Erythroblast (primary cell): ENCODE results near the gene MYEF2.

Source experiments
- DNase-seq, 2 experiments: peaks; one replicate each; lab custom pipeline; 2025; lab: John Stamatoyannopoulos, UW
- GATA1 ChIP-seq: IDR thresholded peaks from 2 replicates; pipeline ENCODE4 v1.6.1; 2011; ENCODE audit warnings: low read depth, mild to moderate bottlenecking, control low read depth, low read length, moderate library complexity
- POLR2A ChIP-seq: IDR thresholded peaks from 2 replicates; pipeline ENCODE4 v1.6.1; 2011; ENCODE audit warnings: mild to moderate bottlenecking, low read length

Gene MYEF2

GRCh38 chr15:48119277-48119676 lies 58.8 kb downstream of the MYEF2 start:
- no peak for DNase-seq
- TF ChIP-seq GATA1: no peak
- TF ChIP-seq POLR2A: no peak

GRCh38 chr15:48112242-48112641 lies 65.9 kb downstream of the MYEF2 start:
- DNase-seq: peak in 1 of 2 experiments; percentile 17
- TF ChIP-seq POLR2A: no peak
- TF ChIP-seq GATA1: no peak

GRCh38 chr15:48109856-48110531 lies 68.1 kb downstream of the MYEF2 start:
- no peak for DNase-seq
- TF ChIP-seq POLR2A (no peak), GATA1 (no peak)

GRCh38 chr15:48109212-48109611 lies 68.9 kb downstream of the MYEF2 start:
- no peak for TF ChIP-seq GATA1
- no peak for TF ChIP-seq POLR2A
- no peak for DNase-seq

DNA sequence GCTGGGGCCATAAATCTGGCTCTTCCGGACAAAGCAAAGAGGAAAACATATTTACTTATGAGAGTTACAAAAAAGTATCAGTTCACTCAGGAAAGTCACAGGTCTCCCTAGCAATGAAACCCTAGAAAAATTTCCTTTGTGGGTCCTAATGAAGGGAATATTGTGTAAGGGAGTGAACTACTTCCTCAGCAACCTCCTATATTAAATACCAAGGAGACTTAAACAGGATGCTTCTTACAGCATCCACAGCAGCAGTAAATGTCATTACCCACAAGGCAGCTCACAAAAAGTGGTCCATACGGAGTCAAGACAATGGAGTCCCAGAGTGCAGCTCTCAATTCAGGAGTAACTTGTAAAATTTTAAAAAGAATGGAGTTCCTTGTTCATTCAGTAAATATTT lies 72.2 kb downstream of the MYEF2 start:
- TF ChIP-seq POLR2A (no peak), GATA1 (no peak)
- DNase-seq: no peak

DNA sequence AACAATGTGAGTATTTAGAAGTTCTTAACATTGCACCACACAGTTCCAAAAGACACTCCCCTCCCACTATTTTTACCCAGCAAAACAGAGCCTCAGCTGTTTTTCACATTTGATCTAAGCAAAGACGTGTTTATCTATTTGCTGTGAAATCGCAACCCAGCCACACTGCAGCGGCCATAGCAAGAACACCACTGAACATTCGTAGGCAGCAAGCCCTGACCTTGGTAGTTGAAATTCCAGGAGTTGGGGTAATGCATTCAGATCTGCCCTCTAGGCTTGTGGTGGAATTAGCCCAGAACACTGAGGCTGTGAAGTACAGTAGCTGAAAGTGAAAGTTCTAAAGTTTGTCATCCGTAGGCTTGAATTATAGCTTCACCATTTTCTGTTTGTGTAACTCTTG lies 74.4 kb downstream of the MYEF2 start:
- no peak for DNase-seq
- no peak for TF ChIP-seq GATA1
- no peak for TF ChIP-seq POLR2A

DNA sequence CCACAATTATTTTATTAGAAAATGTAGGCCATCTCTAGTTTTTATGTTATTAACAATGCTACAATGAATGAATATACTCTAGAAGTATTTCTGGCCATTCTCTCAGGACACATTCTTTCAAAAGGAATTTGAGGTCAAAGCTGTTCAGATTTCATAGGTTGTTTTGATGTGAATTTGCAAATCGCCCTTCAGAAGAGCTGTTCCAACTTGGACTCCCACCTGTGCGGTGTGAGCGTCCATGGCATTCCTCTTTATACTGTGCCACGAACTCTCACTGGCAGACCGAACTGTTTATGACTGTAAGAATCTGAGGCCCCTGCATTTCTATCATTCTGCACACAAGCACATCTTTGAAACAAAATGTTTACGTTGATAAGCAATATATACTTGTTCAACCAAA lies 75.9 kb downstream of the MYEF2 start:
- DNase-seq: no peak
- TF ChIP-seq GATA1: no peak
- no peak for TF ChIP-seq POLR2A

- TF ChIP-seq GATA1 (no peak), POLR2A (no peak)
- no peak for DNase-seq
These were observed 76.6 kb downstream of the MYEF2 start for GRCh38 chr15:48101376-48101961.

GRCh38 chr15:48097264-48097663 lies 80.8 kb downstream of the MYEF2 start:
- TF ChIP-seq GATA1 (no peak), POLR2A (no peak)
- DNase-seq: no peak

DNA sequence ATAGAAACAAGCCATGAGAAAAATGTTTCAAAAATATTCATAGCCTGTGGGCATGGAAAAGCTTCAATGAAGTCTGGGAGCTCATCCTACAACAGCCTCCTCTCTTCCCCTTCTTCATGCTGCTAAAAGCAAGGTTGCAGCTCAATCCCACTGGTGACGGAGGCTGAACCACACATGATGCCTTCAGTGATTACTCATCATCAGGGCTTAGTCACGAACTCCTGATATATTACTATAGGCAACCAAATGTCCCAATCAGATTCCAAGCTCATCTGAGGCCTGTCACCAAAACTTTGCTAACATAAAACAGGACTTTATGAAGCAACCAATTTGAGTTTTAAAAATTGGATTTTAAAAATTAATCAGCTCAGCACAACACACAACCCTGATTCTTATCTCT lies 81.3 kb downstream of the MYEF2 start:
- TF ChIP-seq GATA1 (no peak), POLR2A (no peak)
- DNase-seq: no peak

GRCh38 chr15:48096355-48096786 lies 81.7 kb downstream of the MYEF2 start:
- TF ChIP-seq POLR2A (no peak), GATA1 (no peak)
- DNase-seq: no peak

GRCh38 chr15:48091522-48091921 lies 86.6 kb downstream of the MYEF2 start:
- DNase-seq: no peak
- TF ChIP-seq GATA1 (no peak), POLR2A (no peak)

- TF ChIP-seq GATA1 (no peak), POLR2A (no peak)
- no peak for DNase-seq
These were observed 87.4 kb downstream of the MYEF2 start for GRCh38 chr15:48090666-48091065.

DNA sequence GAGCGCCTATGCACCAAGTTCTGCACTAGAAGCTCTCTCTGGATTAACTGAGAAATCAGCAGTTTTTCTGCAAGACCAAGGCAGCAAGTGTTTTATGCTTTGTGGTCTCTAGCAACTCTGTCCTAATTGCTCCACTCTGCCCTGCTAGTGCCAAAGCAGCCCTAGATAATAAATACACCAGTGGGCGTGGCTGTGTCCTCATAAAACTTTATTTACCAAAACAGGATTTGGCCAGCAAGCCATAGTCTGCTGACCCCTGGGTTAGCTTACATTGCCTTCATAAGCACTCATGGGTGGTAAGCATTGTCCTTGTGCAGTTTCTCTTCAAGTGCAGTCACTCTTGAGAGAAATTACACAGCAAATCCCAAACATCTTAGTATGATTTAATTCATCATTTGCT lies 88.0 kb downstream of the MYEF2 start:
- DNase-seq: no peak
- TF ChIP-seq POLR2A (no peak), GATA1 (no peak)

- no peak for TF ChIP-seq GATA1
- no peak for TF ChIP-seq POLR2A
- no peak for DNase-seq
These were observed 88.4 kb downstream of the MYEF2 start for GRCh38 chr15:48089702-48090101.

DNA sequence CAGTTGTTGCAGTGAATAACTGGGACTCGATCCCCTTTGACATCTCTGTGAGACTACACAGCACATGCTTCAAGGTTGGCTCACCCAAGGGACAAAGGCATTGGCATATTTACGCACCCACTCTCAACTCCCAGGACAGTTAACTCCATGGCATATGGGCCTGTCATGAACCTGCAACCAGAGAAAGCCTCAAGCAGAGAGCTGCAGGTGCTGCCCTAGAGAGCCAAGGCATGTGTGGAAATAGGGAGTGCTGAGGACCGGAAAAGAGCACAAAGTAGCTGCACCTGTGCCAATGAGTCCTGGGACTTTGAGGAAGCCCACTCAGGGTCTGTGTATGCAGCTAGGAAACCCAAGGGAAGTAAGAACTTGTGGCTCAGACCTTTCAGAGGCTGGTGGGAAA lies 90.3 kb downstream of the MYEF2 start:
- TF ChIP-seq POLR2A (no peak), GATA1 (no peak)
- no peak for DNase-seq
